Progenitor cell of endocrine pancreas (in vitro differentiated cells): ENCODE data around the gene LRRC59. TPM values are rescaled to one million over a fixed set of nuclear protein-coding genes. Genes with fewer than 3 reads are reported as not detected.

ENCODE experiments used
- DNase-seq: peaks from one replicate; pipeline ENCODE4 v3.0.0; 2021; ENCODE audit warnings: low spot score; ENCODE audit not compliant: unreplicated experiment
- H3K27ac Mint-ChIP-seq: 2 replicates; pipeline ENCODE4 v1.8.0; 2021; ENCODE audit warnings: mild to moderate bottlenecking, moderate library complexity, mixed read lengths
- H3K27me3 Mint-ChIP-seq: 2 replicates; pipeline ENCODE4 v1.8.0; 2021; ENCODE audit warnings: mixed read lengths
- H3K36me3 Mint-ChIP-seq: 2 replicates; pipeline ENCODE4 v1.8.0; 2022; ENCODE audit warnings: mixed read lengths; ENCODE audit not compliant: insufficient read depth
- H3K4me1 Mint-ChIP-seq: 2 replicates; pipeline ENCODE4 v1.8.0; 2021; ENCODE audit warnings: low read depth, mixed read lengths
- H3K4me3 Mint-ChIP-seq: 2 replicates; pipeline ENCODE4 v1.8.0; 2021; ENCODE audit warnings: low read depth, mild to moderate bottlenecking, moderate library complexity, mixed read lengths
- H3K9me3 Mint-ChIP-seq: 2 replicates; pipeline ENCODE4 v1.8.0; 2021; ENCODE audit warnings: low read depth, mixed read lengths
- total RNA-seq: library from RNA; stranded (reverse); gene quantifications from 2 replicates; pipeline ENCODE4 v1.2.1, GENCODE V29; 2021
- TF ChIP-seq, protein P1 (sequence below): fragments of 200-600 bp; sonication (generic); IDR thresholded peaks from one replicate; pipeline ENCODE4 v1.5.0; 2021; ENCODE audit warnings: antibody characterized with exemption, mild to moderate bottlenecking; ENCODE audit not compliant: unreplicated experiment

The LRRC59 gene
- total RNA-seq, 1 donor from 2014 or later, result 55.2 TPM

DNA sequence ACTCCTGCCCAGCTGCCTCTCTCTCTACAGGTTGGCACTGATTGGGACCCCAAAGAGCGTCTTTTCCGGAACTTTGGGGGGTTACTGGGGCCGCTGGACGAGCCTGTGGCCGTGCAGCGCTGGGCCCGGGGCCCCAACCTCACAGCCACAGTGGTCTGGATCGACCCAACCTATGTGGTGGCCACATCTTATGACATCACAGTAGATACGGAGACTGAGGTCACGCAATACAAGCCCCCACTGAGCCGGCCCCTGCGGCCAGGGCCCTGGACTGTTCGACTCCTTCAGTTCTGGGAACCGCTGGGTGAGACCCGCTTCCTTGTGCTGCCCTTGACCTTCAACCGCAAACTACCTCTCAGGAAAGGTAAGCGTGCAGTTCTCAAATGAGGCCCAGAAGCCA, 39.1 kb downstream of the LRRC59 start:
- Mint-ChIP-seq H3K4me3 (no peak overlapping the region), H3K4me1 (peaks cover 8% of the 10 kb centered on the region), H3K27ac (no peak overlapping the region), H3K9me3 (no peaks in the 10 kb centered on the region), H3K27me3 (no peaks in the 10 kb centered on the region), H3K36me3 (peaks cover 9% of the 10 kb centered on the region)
- TF ChIP-seq, protein P1, sequence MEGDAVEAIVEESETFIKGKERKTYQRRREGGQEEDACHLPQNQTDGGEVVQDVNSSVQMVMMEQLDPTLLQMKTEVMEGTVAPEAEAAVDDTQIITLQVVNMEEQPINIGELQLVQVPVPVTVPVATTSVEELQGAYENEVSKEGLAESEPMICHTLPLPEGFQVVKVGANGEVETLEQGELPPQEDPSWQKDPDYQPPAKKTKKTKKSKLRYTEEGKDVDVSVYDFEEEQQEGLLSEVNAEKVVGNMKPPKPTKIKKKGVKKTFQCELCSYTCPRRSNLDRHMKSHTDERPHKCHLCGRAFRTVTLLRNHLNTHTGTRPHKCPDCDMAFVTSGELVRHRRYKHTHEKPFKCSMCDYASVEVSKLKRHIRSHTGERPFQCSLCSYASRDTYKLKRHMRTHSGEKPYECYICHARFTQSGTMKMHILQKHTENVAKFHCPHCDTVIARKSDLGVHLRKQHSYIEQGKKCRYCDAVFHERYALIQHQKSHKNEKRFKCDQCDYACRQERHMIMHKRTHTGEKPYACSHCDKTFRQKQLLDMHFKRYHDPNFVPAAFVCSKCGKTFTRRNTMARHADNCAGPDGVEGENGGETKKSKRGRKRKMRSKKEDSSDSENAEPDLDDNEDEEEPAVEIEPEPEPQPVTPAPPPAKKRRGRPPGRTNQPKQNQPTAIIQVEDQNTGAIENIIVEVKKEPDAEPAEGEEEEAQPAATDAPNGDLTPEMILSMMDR, result no peak
- DNase-seq, result no peak

DNA sequence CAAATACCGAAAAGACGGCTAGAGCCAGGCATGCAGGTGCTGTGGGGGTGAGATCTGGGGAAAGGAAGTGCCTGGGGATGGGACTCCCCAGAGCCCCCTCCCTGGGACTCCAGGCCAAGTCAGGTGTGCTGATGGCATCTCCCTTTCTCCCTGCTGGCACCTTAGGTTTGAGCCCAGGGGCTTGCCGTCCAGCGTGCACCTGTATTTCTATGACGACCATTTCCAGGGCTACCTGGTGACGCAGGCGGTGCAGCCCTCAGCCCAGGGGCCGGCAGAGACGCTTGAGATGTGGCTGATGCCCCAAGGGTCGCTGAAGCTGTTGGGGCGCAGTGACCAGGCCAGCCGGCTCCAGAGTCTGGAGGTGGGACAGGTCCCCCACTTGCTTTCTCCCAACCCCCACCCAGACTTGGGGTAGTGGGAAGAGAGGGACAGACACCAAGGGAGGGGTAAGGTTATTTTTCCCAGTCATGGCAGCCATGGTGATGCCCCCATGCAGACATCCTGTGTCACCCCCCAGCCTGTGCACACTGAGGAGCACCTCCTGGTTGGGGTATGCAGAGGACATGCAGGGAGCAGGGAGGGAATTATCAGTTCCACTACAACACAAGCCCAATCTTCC, 40.3 kb downstream of the LRRC59 start:
- H3K4me3 Mint-ChIP-seq, result no peak overlapping the region
- H3K4me1 Mint-ChIP-seq, result peaks cover 2% of the 10 kb centered on the region
- no peak for DNase-seq
- TF ChIP-seq, protein P1, result no peak
- no peaks in the 10 kb centered on the region for H3K27me3 Mint-ChIP-seq
- no peaks in the 10 kb centered on the region for H3K9me3 Mint-ChIP-seq
- H3K36me3 Mint-ChIP-seq, result peaks cover 9% of the 10 kb centered on the region
- no peak overlapping the region for H3K27ac Mint-ChIP-seq

DNA sequence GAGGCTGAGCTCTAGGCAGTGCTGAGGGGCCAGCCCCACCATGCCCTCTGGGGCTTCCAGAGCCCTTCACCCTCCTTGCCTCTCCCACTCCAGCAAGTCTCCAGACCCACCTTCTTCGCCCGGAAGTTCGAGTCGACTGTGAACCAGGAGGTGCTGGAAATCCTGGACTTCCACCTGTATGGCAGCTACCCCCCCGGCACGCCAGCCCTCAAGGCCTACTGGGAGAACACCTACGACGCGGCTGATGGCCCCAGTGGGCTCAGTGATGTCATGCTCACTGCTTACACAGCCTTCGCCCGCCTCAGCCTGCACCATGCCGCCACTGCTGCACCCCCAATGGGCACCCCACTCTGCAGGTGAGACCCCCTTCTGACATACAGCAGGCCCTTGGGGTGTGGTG, 40.9 kb downstream of the LRRC59 start:
- TF ChIP-seq, protein P1, result no peak
- no peak overlapping the region for H3K4me3 Mint-ChIP-seq
- no peaks in the 10 kb centered on the region for H3K4me1 Mint-ChIP-seq
- no peaks in the 10 kb centered on the region for H3K9me3 Mint-ChIP-seq
- no peak for DNase-seq
- no peaks in the 10 kb centered on the region for H3K27me3 Mint-ChIP-seq
- H3K27ac Mint-ChIP-seq, result no peak overlapping the region
- peaks cover 10% of the 10 kb centered on the region for H3K36me3 Mint-ChIP-seq

DNA sequence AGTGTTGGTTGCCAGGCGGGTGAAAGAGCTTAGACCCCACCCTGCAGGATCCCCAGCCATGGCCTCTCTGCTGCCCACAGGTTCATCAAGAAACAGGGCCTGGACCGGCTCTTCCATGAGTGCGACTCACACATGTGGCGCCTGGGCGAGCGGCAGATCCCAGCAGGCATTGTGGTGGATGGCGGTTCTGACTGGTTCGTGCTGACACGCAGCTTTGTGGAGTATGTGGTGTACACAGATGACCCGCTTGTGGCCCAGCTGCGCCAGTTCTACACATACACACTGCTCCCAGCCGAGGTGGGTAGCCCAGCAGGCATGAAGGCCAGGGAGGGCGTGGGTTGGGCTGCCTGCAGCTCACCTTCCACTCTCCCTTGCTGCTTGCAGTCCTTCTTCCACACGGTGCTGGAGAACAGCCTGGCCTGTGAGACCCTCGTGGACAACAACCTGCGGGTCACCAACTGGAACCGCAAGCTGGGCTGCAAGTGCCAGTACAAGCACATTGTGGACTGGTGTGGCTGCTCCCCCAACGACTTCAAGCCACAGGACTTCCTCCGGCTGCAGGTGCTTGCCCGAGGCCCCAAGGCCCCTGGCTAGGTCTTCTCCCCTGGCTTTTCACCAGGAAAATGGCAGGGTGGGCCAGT, 41.5 kb downstream of the LRRC59 start:
- TF ChIP-seq, protein P1, result no peak
- DNase-seq, result no peak
- Mint-ChIP-seq H3K36me3 (peaks cover 10% of the 10 kb centered on the region), H3K27ac (no peak overlapping the region), H3K4me3 (no peak overlapping the region), H3K27me3 (no peaks in the 10 kb centered on the region), H3K4me1 (no peaks in the 10 kb centered on the region), H3K9me3 (no peaks in the 10 kb centered on the region)

DNA sequence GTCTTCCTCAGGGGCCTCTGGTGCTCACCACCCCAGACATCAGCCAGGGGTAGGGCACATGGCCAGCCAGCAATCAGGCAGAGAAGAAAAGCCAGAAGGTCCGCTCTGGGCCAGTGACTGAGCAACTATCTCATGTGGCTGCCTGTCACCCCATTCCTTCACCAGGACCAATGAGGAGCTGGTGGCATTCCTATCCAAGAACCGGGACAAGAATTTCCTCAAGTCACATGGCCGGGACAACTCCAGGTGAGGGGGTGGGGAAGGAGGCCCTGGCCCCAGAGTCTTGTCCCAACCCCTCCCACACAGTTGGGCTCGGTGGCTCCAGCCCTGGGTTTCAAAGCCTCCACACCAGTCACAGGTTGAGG, 42.0 kb downstream of the LRRC59 start:
- peaks cover 10% of the 10 kb centered on the region for H3K36me3 Mint-ChIP-seq
- no peaks in the 10 kb centered on the region for H3K27me3 Mint-ChIP-seq
- H3K9me3 Mint-ChIP-seq, result no peaks in the 10 kb centered on the region
- no peaks in the 10 kb centered on the region for H3K4me1 Mint-ChIP-seq
- H3K27ac Mint-ChIP-seq, result no peak overlapping the region
- TF ChIP-seq, protein P1, result no peak
- DNase-seq, result no peak
- H3K4me3 Mint-ChIP-seq, result no peak overlapping the region
